MM.1S (cell line): Measurements from ENCODE around the gene FYCO1.

Experiments
- DNase-seq: peaks from one replicate; pipeline ENCODE4 v3.0.0-alpha.2; 2015
- H2AFZ ChIP-seq: fragments of 300-600 bp; sonication (generic); 2 replicates; pipeline ENCODE4 v1.6.0; 2016; ENCODE audit warnings: antibody characterized with exemption, low read length
- H3F3A ChIP-seq: fragments of 300-600 bp; sonication (generic); 2 replicates; pipeline ENCODE4 v1.6.1; 2016; ENCODE audit warnings: mild to moderate bottlenecking, antibody characterized with exemption, low read length, moderate library complexity, mixed read lengths; ENCODE audit not compliant: insufficient read depth
- H3K27ac ChIP-seq: fragments of 300-600 bp; sonication (generic); 2 replicates; pipeline ENCODE4 v1.5.1; 2016; ENCODE audit warnings: mild to moderate bottlenecking, low read length
- H3K27me3 ChIP-seq: fragments of 300-600 bp; sonication (generic); replicated peaks from 2 replicates; pipeline ENCODE4 v1.6.0; 2016; ENCODE audit warnings: low read length; ENCODE audit not compliant: insufficient read depth
- H3K36me3 ChIP-seq: fragments of 300-600 bp; sonication (generic); replicated peaks from 2 replicates; pipeline ENCODE4 v1.6.1; 2016; ENCODE audit warnings: mild to moderate bottlenecking, low read length, mixed read lengths; ENCODE audit not compliant: insufficient read depth
- H3K4me1 ChIP-seq: fragments of 300-600 bp; sonication (generic); 2 replicates; pipeline ENCODE4 v1.6.1; 2016; ENCODE audit warnings: low read length, mixed read lengths
- H3K4me2 ChIP-seq: fragments of 300-600 bp; sonication (generic); 2 replicates; pipeline ENCODE4 v1.6.0; 2016; ENCODE audit warnings: low read depth, low read length
- H3K4me3 ChIP-seq: fragments of 300-600 bp; sonication (generic); 2 replicates; pipeline ENCODE4 v1.5.1; 2016; ENCODE audit warnings: low read length, mixed read lengths
- H3K79me2 ChIP-seq: fragments of 300-600 bp; sonication (generic); 2 replicates; pipeline ENCODE4 v1.6.1; 2016; ENCODE audit warnings: mixed run types, low read length, mixed read lengths
- H3K9ac ChIP-seq: fragments of 300-600 bp; sonication (generic); 2 replicates; pipeline ENCODE4 v1.6.1; 2016; ENCODE audit warnings: low read length, mixed read lengths
- H3K9me2 ChIP-seq: fragments of 300-600 bp; sonication (generic); replicated peaks from 2 replicates; pipeline ENCODE4 v1.6.1; 2016; ENCODE audit warnings: mild to moderate bottlenecking, low read length, mixed read lengths; ENCODE audit not compliant: insufficient read depth
- H3K9me3 ChIP-seq: fragments of 300-600 bp; sonication (generic); replicated peaks from 2 replicates; pipeline ENCODE4 v1.6.1; 2016; ENCODE audit warnings: mild to moderate bottlenecking, low read length, mixed read lengths; ENCODE audit not compliant: insufficient read depth
- H4K20me1 ChIP-seq: fragments of 300-600 bp; sonication (generic); 2 replicates; pipeline ENCODE4 v1.6.1; 2016; ENCODE audit warnings: mild to moderate bottlenecking, low read length, moderate library complexity, mixed read lengths; ENCODE audit not compliant: insufficient read depth
- EZH2 ChIP-seq: fragments of 300-600 bp; sonication (generic); optimal IDR thresholded peaks from 2 replicates; pipeline ENCODE3; 2017; ENCODE audit warnings: low read depth, mild to moderate bottlenecking, antibody characterized with exemption, low read length, mixed read lengths
- EZH2phosphoT487 ChIP-seq: fragments of 300-600 bp; sonication (generic); IDR thresholded peaks from 2 replicates; pipeline ENCODE4 v1.6.1; 2018; ENCODE audit warnings: antibody characterized with exemption, low read length
- TF ChIP-seq, protein P1 (sequence below): fragments of 300-600 bp; sonication (generic); IDR thresholded peaks from 2 replicates; pipeline ENCODE4 v1.5.1; 2016; ENCODE audit warnings: antibody characterized with exemption, low read length, mixed read lengths

Gene FYCO1

DNA sequence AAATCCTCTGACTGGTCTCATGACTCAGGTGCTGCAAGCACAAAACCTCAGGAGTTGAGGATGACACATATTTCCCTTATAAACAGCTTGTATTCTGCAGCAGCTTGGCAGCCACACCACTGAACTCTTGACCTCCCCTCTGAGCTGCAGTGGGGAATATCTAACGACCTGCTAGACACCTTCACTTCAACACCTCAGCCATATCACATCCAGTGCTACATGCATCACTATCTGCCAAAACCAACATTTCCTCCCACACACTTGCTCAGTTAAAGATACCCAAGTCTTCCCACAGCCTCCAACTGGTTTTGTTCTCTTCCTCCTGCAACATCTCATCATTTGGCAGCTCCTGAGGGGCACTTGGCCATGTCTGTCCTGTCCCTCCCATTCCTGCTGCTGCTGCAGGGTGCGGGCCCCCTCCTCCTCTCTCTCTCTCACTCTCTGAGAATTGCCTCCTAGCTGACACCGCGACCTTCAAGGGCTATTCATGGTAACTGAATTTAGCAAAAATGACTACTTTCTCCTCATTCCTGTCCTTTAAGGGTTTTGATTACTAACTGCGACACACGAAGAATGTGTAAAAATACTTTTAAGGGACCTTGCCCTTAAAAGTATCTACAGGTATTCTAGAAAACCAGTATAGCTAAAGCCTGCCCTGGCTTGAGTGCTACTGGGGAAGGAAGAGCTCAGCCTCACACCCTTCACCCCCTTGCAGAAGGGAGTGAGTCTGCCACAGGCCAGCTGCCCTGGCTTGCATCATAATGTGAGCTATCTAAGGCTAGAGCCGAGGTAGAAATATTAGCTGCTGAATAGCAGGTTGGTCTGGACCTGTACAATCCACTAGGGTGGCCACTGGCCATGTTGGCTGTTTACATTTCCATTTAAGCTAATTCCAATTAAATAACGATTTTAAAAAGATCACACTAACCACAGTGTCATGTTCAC lies 114.3 kb downstream of the FYCO1 start:
- peaks cover 30% of the 10 kb centered on the region for H3K4me1 ChIP-seq
- DNase-seq, result peak; percentile 54
- H3K27ac ChIP-seq, result no peak overlapping the region

DNA sequence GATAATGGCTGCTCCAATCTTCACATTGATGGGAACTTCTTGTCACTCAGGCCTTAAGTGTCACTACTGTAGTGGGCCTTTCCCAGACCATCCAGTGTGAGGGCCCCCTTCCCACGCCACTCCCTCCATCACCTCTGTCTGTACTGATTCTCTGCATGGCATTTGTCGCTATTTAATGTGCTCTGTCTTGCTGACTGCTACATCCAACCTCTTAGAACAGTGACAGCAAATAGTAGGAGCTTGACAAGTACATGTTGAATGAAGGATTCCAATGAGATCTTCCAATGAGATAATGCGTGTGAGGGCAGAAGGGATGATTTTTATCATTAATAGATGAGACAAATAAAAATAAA lies 114.9 kb downstream of the FYCO1 start:
- H3K9me2 ChIP-seq, result no peaks in the 10 kb centered on the region
- H3K27ac ChIP-seq, result no peak overlapping the region
- no peak overlapping the region for H3K9ac ChIP-seq
- no peak for TF ChIP-seq EZH2
- TF ChIP-seq EZH2phosphoT487, result no peak
- TF ChIP-seq, protein P1, sequence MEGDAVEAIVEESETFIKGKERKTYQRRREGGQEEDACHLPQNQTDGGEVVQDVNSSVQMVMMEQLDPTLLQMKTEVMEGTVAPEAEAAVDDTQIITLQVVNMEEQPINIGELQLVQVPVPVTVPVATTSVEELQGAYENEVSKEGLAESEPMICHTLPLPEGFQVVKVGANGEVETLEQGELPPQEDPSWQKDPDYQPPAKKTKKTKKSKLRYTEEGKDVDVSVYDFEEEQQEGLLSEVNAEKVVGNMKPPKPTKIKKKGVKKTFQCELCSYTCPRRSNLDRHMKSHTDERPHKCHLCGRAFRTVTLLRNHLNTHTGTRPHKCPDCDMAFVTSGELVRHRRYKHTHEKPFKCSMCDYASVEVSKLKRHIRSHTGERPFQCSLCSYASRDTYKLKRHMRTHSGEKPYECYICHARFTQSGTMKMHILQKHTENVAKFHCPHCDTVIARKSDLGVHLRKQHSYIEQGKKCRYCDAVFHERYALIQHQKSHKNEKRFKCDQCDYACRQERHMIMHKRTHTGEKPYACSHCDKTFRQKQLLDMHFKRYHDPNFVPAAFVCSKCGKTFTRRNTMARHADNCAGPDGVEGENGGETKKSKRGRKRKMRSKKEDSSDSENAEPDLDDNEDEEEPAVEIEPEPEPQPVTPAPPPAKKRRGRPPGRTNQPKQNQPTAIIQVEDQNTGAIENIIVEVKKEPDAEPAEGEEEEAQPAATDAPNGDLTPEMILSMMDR, result no peak
- no peak overlapping the region for H3K4me3 ChIP-seq
- H3K36me3 ChIP-seq, result no peaks in the 10 kb centered on the region
- no peak overlapping the region for H3K4me2 ChIP-seq
- no peaks in the 10 kb centered on the region for H3K9me3 ChIP-seq
- no peak for DNase-seq
- peaks cover 2% of the 10 kb centered on the region for H3F3A ChIP-seq
- no peaks in the 10 kb centered on the region for H4K20me1 ChIP-seq
- peaks cover 36% of the 10 kb centered on the region for H3K4me1 ChIP-seq
- H3K27me3 ChIP-seq, result no peaks in the 10 kb centered on the region
- no peak overlapping the region for H2AFZ ChIP-seq
- no peaks in the 10 kb centered on the region for H3K79me2 ChIP-seq

More for the DNA sequence above, 114.3 kb downstream of the FYCO1 start:
- no peaks in the 10 kb centered on the region for H4K20me1 ChIP-seq
- H3K27me3 ChIP-seq, result no peaks in the 10 kb centered on the region
- no peaks in the 10 kb centered on the region for H3K9me2 ChIP-seq
- no peaks in the 10 kb centered on the region for H3K9me3 ChIP-seq
- H3K4me3 ChIP-seq, result no peak overlapping the region
- TF ChIP-seq EZH2 (no peak), EZH2phosphoT487 (no peak)
- TF ChIP-seq, protein P1, result no peak
- no peaks in the 10 kb centered on the region for H3K79me2 ChIP-seq
- H2AFZ ChIP-seq, result no peak overlapping the region
- no peaks in the 10 kb centered on the region for H3F3A ChIP-seq
- H3K4me2 ChIP-seq, result no peak overlapping the region
- H3K9ac ChIP-seq, result no peak overlapping the region
- no peaks in the 10 kb centered on the region for H3K36me3 ChIP-seq

DNA sequence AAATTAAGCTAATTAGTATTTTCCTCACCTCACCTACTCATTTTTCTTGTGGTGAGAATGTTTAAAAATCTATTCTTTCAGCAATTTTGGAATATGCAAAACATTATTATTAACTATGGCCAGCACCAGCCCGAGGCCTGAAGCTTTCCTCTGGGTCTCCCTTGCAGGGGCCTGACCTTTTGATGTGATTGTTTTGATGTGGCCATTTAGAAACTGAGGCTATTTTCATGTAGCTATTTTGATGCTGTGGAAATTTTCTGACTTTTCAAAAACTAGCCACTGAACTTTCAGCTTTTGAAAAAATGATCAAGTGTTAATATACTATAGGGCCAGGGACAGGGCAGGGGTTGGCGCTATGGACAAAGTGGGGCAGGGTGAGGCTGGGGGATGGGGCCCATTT lies 117.5 kb downstream of the FYCO1 start:
- H3K4me3 ChIP-seq, result no peak overlapping the region
- peaks cover 6% of the 10 kb centered on the region for H3F3A ChIP-seq
- H3K9me2 ChIP-seq, result no peaks in the 10 kb centered on the region
- H3K27ac ChIP-seq, result no peak overlapping the region
- no peak overlapping the region for H2AFZ ChIP-seq
- H3K4me1 ChIP-seq, result peaks cover 50% of the 10 kb centered on the region
- no peaks in the 10 kb centered on the region for H3K79me2 ChIP-seq
- peak overlapping the region; percentile 2; the same call in 1 of the 2 replicates for H3K4me2 ChIP-seq
- H3K9ac ChIP-seq, result no peak overlapping the region
- peak; percentile 48 for DNase-seq
- H3K36me3 ChIP-seq, result no peaks in the 10 kb centered on the region
- H3K9me3 ChIP-seq, result no peaks in the 10 kb centered on the region
- TF ChIP-seq EZH2 (no peak), EZH2phosphoT487 (no peak)
- TF ChIP-seq, protein P1, result no peak
- no peaks in the 10 kb centered on the region for H3K27me3 ChIP-seq
- no peaks in the 10 kb centered on the region for H4K20me1 ChIP-seq
